Right atrium auricular region (tissue), 2 donors: ENCODE results near the gene TMEM200C. TPM values are rescaled to one million over a fixed set of nuclear protein-coding genes. Genes with fewer than 3 reads are reported as not detected.

Experiments used
- DNase-seq: peaks from one replicate; pipeline ENCODE4 v3.0.0-alpha.2; 2019; ENCODE audit warnings: low spot score
- H3K27ac ChIP-seq, 2 donors: fragments of 200-600 bp; sonication (generic); 1 replicate in 1 of 2; 2 replicates in 1 of 2; pipeline ENCODE4 v1.5.1; 2016 to 2019
- H3K27me3 ChIP-seq, 2 donors: fragments of 200-600 bp; sonication (generic); one replicate each; pipeline versions ENCODE4 v1.5.1 to v1.6.0; 2017 to 2019
- H3K36me3 ChIP-seq: fragments of 200-600 bp; sonication (generic); one replicate; pipeline ENCODE4 v1.5.1; 2016
- H3K4me1 ChIP-seq, 2 donors: fragments of 200-600 bp; sonication (generic); one replicate each; pipeline versions ENCODE4 v1.5.1 to v1.6.0; 2017 to 2019
- H3K4me3 ChIP-seq, 2 donors: fragments of 200-600 bp; sonication (generic); 1 replicate in 1 of 2; 2 replicates in 1 of 2; pipeline ENCODE4 v1.5.1; 2017 to 2019; ENCODE audit warnings: mild to moderate bottlenecking in 1 of 2, moderate library complexity in 1 of 2
- H3K9me3 ChIP-seq, 2 donors: fragments of 200-600 bp; sonication (generic); one replicate each; pipeline ENCODE4 v1.5.1; 2019
- CTCF ChIP-seq, 2 donors: fragments of 200-600 bp; sonication (generic); IDR thresholded peaks; one replicate each; pipeline ENCODE4 v1.5.1; 2019; ENCODE audit warnings: antibody characterized with exemption in 2 of 2
- total RNA-seq, 2 donors: library from RNA; depleted of rRNA; stranded (reverse); fragments of >200 nt; gene quantifications; one replicate each; pipeline ENCODE4 v1.1.0, GENCODE V29; 2016

The TMEM200C gene
- total RNA-seq, 2 donors from 2014 or later: 0.26 to 4.4 TPM

- H3K4me1 ChIP-seq: no peaks in the 10 kb centered on the region
- H3K4me3 ChIP-seq: no peak overlapping the region
- H3K9me3 ChIP-seq: no peaks in the 10 kb centered on the region
- DNase-seq: no peak
- H3K36me3 ChIP-seq: no peaks in the 10 kb centered on the region
- no peak overlapping the region for H3K27ac ChIP-seq
- TF ChIP-seq CTCF (IDR thresholded peaks at IDR 0.05): no peak
- no peaks in the 10 kb centered on the region for H3K27me3 ChIP-seq
These were observed 44.7 kb upstream of the TMEM200C start for GRCh38 chr18:5939801-5940667.

DNA sequence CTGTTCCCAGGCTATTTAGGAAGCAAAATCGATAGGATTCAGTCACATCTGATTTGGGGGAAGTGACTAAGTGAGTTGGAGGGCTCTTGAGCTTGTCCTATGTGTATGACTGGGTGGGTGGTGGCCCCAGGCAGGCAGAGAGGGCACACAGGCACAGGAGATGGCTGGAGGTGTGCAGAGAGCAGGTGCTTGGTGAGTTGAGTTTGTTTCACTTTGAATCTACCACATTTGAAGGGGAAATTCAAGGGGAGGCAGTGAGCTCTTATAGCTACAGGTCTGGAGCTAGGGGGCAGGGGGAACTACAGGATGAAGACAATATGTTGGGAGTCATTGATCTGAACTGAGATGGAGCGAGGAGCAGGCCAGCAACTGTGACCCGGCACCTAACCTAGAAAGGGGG lies 42.5 kb upstream of the TMEM200C start:
- no peak for DNase-seq
- Histone ChIP-seq H3K4me1 (no peaks in the 10 kb centered on the region), H3K36me3 (no peaks in the 10 kb centered on the region), H3K4me3 (no peak overlapping the region), H3K27ac (no peak overlapping the region), H3K27me3 (no peaks in the 10 kb centered on the region), H3K9me3 (no peaks in the 10 kb centered on the region)
- no peak for TF ChIP-seq CTCF (IDR thresholded peaks at IDR 0.05)

DNA sequence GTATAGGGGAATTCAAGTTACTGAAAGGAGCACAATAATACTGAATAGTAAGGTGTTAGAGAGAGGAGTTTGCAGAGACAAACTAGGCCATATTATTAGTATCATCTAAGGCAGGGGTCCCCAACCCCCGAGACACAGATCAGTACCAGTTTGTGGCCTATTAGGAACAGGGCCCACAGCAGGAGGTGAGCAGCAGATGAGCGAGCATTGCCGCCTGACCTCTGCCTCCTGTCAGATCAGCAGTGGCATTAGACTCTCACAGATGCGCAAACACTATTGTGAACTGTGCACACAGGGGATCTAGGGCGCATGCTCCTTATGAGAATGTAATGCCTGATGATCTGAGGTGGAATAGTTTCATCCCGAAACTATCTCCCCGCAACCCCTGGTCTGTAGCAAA lies 41.8 kb upstream of the TMEM200C start:
- Histone ChIP-seq H3K4me3 (no peak overlapping the region), H3K27ac (no peak overlapping the region), H3K27me3 (no peaks in the 10 kb centered on the region), H3K4me1 (no peaks in the 10 kb centered on the region), H3K9me3 (no peaks in the 10 kb centered on the region), H3K36me3 (no peaks in the 10 kb centered on the region)
- no peak for DNase-seq
- no peak for TF ChIP-seq CTCF (IDR thresholded peaks at IDR 0.05)

DNA sequence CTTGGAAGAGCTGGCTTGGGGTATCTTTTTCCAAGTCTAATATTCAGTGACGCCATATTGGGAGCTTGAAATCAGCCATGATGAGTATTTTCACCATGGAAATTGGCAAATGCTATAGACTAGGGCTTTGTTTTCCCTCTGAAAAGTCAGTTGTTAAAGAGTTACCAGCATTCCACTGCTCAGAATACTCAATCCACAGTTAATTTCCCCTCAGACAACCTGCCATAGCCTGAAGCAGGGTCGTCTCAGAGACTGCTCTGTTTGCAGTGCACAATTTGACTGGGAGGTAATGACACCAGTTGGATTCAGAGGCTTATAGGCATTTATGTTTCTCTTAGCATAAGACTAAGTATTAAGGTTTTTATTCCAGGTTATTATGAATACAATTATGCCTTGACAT lies 35.5 kb upstream of the TMEM200C start:
- H3K36me3 ChIP-seq: no peaks in the 10 kb centered on the region

GRCh38 chr18:5918205-5918858 lies 23.0 kb upstream of the TMEM200C start:
- Histone ChIP-seq H3K27ac (no peak overlapping the region), H3K4me3 (no peak overlapping the region), H3K9me3 (no peaks in the 10 kb centered on the region), H3K4me1 (no peaks in the 10 kb centered on the region), H3K27me3 (no peaks in the 10 kb centered on the region), H3K36me3 (no peaks in the 10 kb centered on the region)
- DNase-seq: no peak
- TF ChIP-seq CTCF (IDR thresholded peaks at IDR 0.05): no peak

More for the DNA sequence above, 35.5 kb upstream of the TMEM200C start:
- DNase-seq: no peak
- Histone ChIP-seq H3K4me1 (no peaks in the 10 kb centered on the region), H3K27me3 (no peaks in the 10 kb centered on the region), H3K27ac (no peak overlapping the region), H3K4me3 (no peak overlapping the region), H3K9me3 (peaks cover 0 to 10% of the 10 kb centered on the region in 2 donors)
- TF ChIP-seq CTCF (IDR thresholded peaks at IDR 0.05): no peak
